ENCODE data around the gene SGPP1. TPM values are rescaled to one million over a fixed set of nuclear protein-coding genes. Genes with fewer than 3 reads are reported as not detected.

SGPP1 gene
- total RNA-seq, 6 experiments from 2014 or later = 13.2 to 25.6 (median 20.9) TPM

GRCh38 chr14:63766611-63767010 is 38.7 kb upstream of the SGPP1 start:
- Histone ChIP-seq H3K36me3 (no peaks in the 10 kb centered on the region), H3K4me3 (no peak overlapping the region), H3K27me3 (no peaks in the 10 kb centered on the region), H3K4me1 (no peaks in the 10 kb centered on the region), H3K9me3 (no peaks in the 10 kb centered on the region), H3K27ac (no peak overlapping the region)
- ATAC-seq = no peak
- WGBS (ENCODE audit: insufficient coverage, low coverage, low lambda C conversion rate, missing lambda C conversion rate) = 56% methylated on average over 3 of the region's 3 CpGs
- intact Hi-C loops (cut with DNase I) = no loop called here
- no peak for DNase-seq
- TF ChIP-seq CTCF (IDR thresholded peaks at IDR 0.05) (no peak), POLR2A (IDR thresholded peaks at IDR 0.05) (no peak)

- H3K4me3 ChIP-seq = no peak overlapping the region
- TF ChIP-seq POLR2A (IDR thresholded peaks at IDR 0.05) (no peak), CTCF (IDR thresholded peaks at IDR 0.05) (no peak)
- H3K9me3 ChIP-seq = no peaks in the 10 kb centered on the region
- DNase-seq (no peak), ATAC-seq (no peak)
- no peak overlapping the region for H3K27ac ChIP-seq
- 79% methylated on average over 6 of the region's 6 CpGs for WGBS (ENCODE audit: insufficient coverage, low coverage, low lambda C conversion rate, missing lambda C conversion rate)
- intact Hi-C loops (cut with DNase I) = no loop called here
- no peaks in the 10 kb centered on the region for H3K4me1 ChIP-seq
- no peaks in the 10 kb centered on the region for H3K27me3 ChIP-seq
- no peaks in the 10 kb centered on the region for H3K36me3 ChIP-seq
Measured at GRCh38 chr14:63764620-63765139, 36.8 kb upstream of the SGPP1 start.

- Histone ChIP-seq H3K27ac (no peak overlapping the region), H3K4me1 (no peaks in the 10 kb centered on the region), H3K9me3 (no peaks in the 10 kb centered on the region), H3K36me3 (no peaks in the 10 kb centered on the region), H3K27me3 (no peaks in the 10 kb centered on the region), H3K4me3 (no peak overlapping the region)
- 82% methylated on average over 2 of the region's 5 CpGs for WGBS (ENCODE audit: insufficient coverage, low coverage, low lambda C conversion rate, missing lambda C conversion rate)
- no peak for ATAC-seq
- intact Hi-C loops (cut with DNase I) = no loop called here
- TF ChIP-seq POLR2A (IDR thresholded peaks at IDR 0.05) = no peak
- no peak for TF ChIP-seq CTCF (IDR thresholded peaks at IDR 0.05)
- DNase-seq = no peak
Measured at GRCh38 chr14:63764103-63764502, 36.2 kb upstream of the SGPP1 start.

- no peaks in the 10 kb centered on the region for H3K9me3 ChIP-seq
- DNase-seq (no peak), ATAC-seq (no peak)
- H3K4me1 ChIP-seq = no peaks in the 10 kb centered on the region
- H3K4me3 ChIP-seq = no peak overlapping the region
- H3K36me3 ChIP-seq = no peaks in the 10 kb centered on the region
- WGBS (ENCODE audit: insufficient coverage, low coverage, low lambda C conversion rate, missing lambda C conversion rate) = 68% methylated on average over 9 of the region's 26 CpGs
- H3K27ac ChIP-seq = no peak overlapping the region
- intact Hi-C loops (cut with DNase I) = no loop called here
- H3K27me3 ChIP-seq = no peaks in the 10 kb centered on the region
- TF ChIP-seq CTCF (IDR thresholded peaks at IDR 0.05) = no peak
Measured at GRCh38 chr14:63761351-63762117, 33.7 kb upstream of the SGPP1 start.

Measured in right lobe of liver (tissue), 6 donors.